Endothelial cell of hepatic sinusoid (primary cell): ENCODE measurements around the gene ANKIB1.

Experiments
- in situ Hi-C: cut with HindIII; loops from 2 replicates; pipeline ENCODE4 v1.10.0; 2017; ENCODE audit warnings: low sequenced_read_pairs

ANKIB1 gene

GRCh38 chr7:92260248-92260781 is 14.5 kb downstream of the ANKIB1 start:
- in situ Hi-C loops, result no loop called here

GRCh38 chr7:92266415-92267241 is 20.9 kb downstream of the ANKIB1 start:
- in situ Hi-C loops, result no loop called here

- in situ Hi-C loops, result no loop called here
Measured at GRCh38 chr7:92268921-92269320, 23.1 kb downstream of the ANKIB1 start.

- in situ Hi-C loops, result no loop called here
Measured at GRCh38 chr7:92275327-92275726, 29.6 kb downstream of the ANKIB1 start.

GRCh38 chr7:92276460-92276864 is 30.7 kb downstream of the ANKIB1 start:
- in situ Hi-C loops, result no loop called here

GRCh38 chr7:92279396-92280031 is 33.7 kb downstream of the ANKIB1 start:
- in situ Hi-C loops, result no loop called here

GRCh38 chr7:92281031-92281430 is 35.3 kb downstream of the ANKIB1 start:
- in situ Hi-C loops, result no loop called here

GRCh38 chr7:92282221-92282814 is 36.5 kb downstream of the ANKIB1 start:
- in situ Hi-C loops, result no loop called here

GRCh38 chr7:92282930-92283329 is 37.2 kb downstream of the ANKIB1 start:
- in situ Hi-C loops, result no loop called here

GRCh38 chr7:92289321-92289720 is 43.5 kb downstream of the ANKIB1 start:
- in situ Hi-C loops, result no loop called here

- in situ Hi-C loops, result no loop called here
Measured at GRCh38 chr7:92292981-92293380, 47.2 kb downstream of the ANKIB1 start.

- in situ Hi-C loops, result no loop called here
Measured at GRCh38 chr7:92293896-92294590, 48.3 kb downstream of the ANKIB1 start.

GRCh38 chr7:92295391-92295790 is 49.6 kb downstream of the ANKIB1 start:
- in situ Hi-C loops, result no loop called here

GRCh38 chr7:92296235-92296634 is 50.5 kb downstream of the ANKIB1 start:
- in situ Hi-C loops, result no loop called here

GRCh38 chr7:92296880-92297445 is 51.2 kb downstream of the ANKIB1 start:
- in situ Hi-C loops, result no loop called here

- in situ Hi-C loops, result no loop called here
Measured at GRCh38 chr7:92297736-92298135, 52.0 kb downstream of the ANKIB1 start.

GRCh38 chr7:92303761-92304160 is 58.0 kb downstream of the ANKIB1 start:
- in situ Hi-C loops, result no loop called here

- in situ Hi-C loops, result no loop called here
Measured at GRCh38 chr7:92304406-92304893, 58.7 kb downstream of the ANKIB1 start.

- in situ Hi-C loops, result no loop called here
Measured at GRCh38 chr7:92306153-92306552, 60.4 kb downstream of the ANKIB1 start.

GRCh38 chr7:92313055-92313454 is 67.3 kb downstream of the ANKIB1 start:
- in situ Hi-C loops, result no loop called here

GRCh38 chr7:92319243-92319642 is 73.5 kb downstream of the ANKIB1 start:
- in situ Hi-C loops, result no loop called here
